HepG2 (cell line): ENCODE data around the gene SCGB1C1. TPM values are rescaled to one million over a fixed set of nuclear protein-coding genes. Genes with fewer than 3 reads are reported as not detected.

Source experiments
- ARHGAP35 ChIP-seq: sonication (generic); formaldehyde crosslinking; IDR thresholded peaks from 2 replicates; pipeline ENCODE4 v1.9.0; 2022; ENCODE audit warnings: mild to moderate bottlenecking, inconsistent platforms, moderate library complexity, missing genetic modification reagents, borderline replicate concordance
- ARNT ChIP-seq: fragments of 450-650 bp; IDR thresholded peaks from 2 replicates; pipeline ENCODE4 v1.6.1; 2017
- ETV5 ChIP-seq: IDR thresholded peaks from 2 replicates; pipeline ENCODE4 v1.6.1; 2018; ENCODE audit warnings: missing biosample characterization, missing genetic modification reagents, inconsistent platforms, borderline replicate concordance
- GATA4 ChIP-seq: sonication (generic); IDR thresholded peaks from 2 replicates; pipeline ENCODE4 v1.6.1; 2016; ENCODE audit warnings: antibody characterized with exemption, low read depth, borderline replicate concordance
- HDAC6 ChIP-seq: fragments of 200-600 bp; sonication (generic); IDR thresholded peaks from 2 replicates; pipeline ENCODE4 v1.7.0; 2017; ENCODE audit warnings: mild to moderate bottlenecking, antibody characterized with exemption, low read length, low read depth
- HNRNPK ChIP-seq: fragments of 200-400 bp; formaldehyde crosslinking; IDR thresholded peaks from 2 replicates; pipeline ENCODE4 v1.6.1; 2018; ENCODE audit warnings: low read length, low read depth, moderate library complexity, mild to moderate bottlenecking; ENCODE audit not compliant: poor library complexity, severe bottlenecking
- KLF12 ChIP-seq: sonication (generic); formaldehyde crosslinking; IDR thresholded peaks from 2 replicates; pipeline ENCODE4 v1.4.0; 2020; ENCODE audit warnings: missing genetic modification reagents, borderline replicate concordance
- KLF15 ChIP-seq: sonication (generic); formaldehyde crosslinking; IDR thresholded peaks from 2 replicates; pipeline ENCODE4 v1.8.1; 2023; ENCODE audit warnings: borderline replicate concordance, mild to moderate bottlenecking, inconsistent platforms, missing genetic modification reagents, mixed read lengths
- MBNL3 ChIP-seq: fragments of 250-450 bp; sonication (Bioruptor Pico); conservative IDR thresholded peaks from 2 replicates; pipeline ENCODE4 v1.8.0; 2022; ENCODE audit warnings: mild to moderate bottlenecking, inconsistent platforms
- NR2F6 ChIP-seq, 2 experiments: IDR thresholded peaks; 2 replicates each; pipeline ENCODE4 v1.6.1; 2016; ENCODE audit warnings: antibody characterized with exemption in 1 of 2, mild to moderate bottlenecking in 1 of 2
- RARA ChIP-seq: IDR thresholded peaks from 2 replicates; pipeline ENCODE4 v1.6.1; 2016; ENCODE audit warnings: missing genetic modification reagents, missing compliant biosample characterization
- REPIN1 ChIP-seq: sonication (generic); formaldehyde crosslinking; IDR thresholded peaks from 2 replicates; pipeline ENCODE4 v1.8.0; 2022; ENCODE audit warnings: missing genetic modification reagents, low read depth, mild to moderate bottlenecking, borderline replicate concordance
- RFXAP ChIP-seq: sonication (generic); formaldehyde crosslinking; IDR thresholded peaks from 2 replicates; pipeline ENCODE4 v1.4.0; 2020; ENCODE audit warnings: missing genetic modification reagents, borderline replicate concordance
- SETDB1 ChIP-seq: sonication (generic); formaldehyde crosslinking; IDR thresholded peaks from 2 replicates; pipeline ENCODE4 v1.5.1; 2020; ENCODE audit warnings: missing genetic modification reagents, mild to moderate bottlenecking, borderline replicate concordance
- SIN3A ChIP-seq: IDR thresholded peaks from 2 replicates; pipeline ENCODE4 v1.6.1; 2011; ENCODE audit warnings: low read depth, mild to moderate bottlenecking, control low read depth, low read length, borderline replicate concordance
- SKI ChIP-seq: fragments of 450-650 bp; IDR thresholded peaks from one replicate; pipeline ENCODE4 v1.6.1; 2018; ENCODE audit warnings: mild to moderate bottlenecking; ENCODE audit not compliant: partially characterized antibody
- SPEN ChIP-seq: sonication (generic); formaldehyde crosslinking; IDR thresholded peaks from 2 replicates; pipeline ENCODE4 v1.5.1; 2020; ENCODE audit warnings: low read depth, mild to moderate bottlenecking, missing genetic modification reagents
- SRSF1 ChIP-seq: fragments of 200-400 bp; formaldehyde crosslinking; optimal IDR thresholded peaks from 2 replicates; pipeline ENCODE3; 2017; ENCODE audit warnings: mild to moderate bottlenecking, low read depth, low read length, moderate library complexity
- TOE1 ChIP-seq: sonication (generic); formaldehyde crosslinking; IDR thresholded peaks from 2 replicates; pipeline ENCODE4 v1.4.0; 2020; ENCODE audit warnings: mild to moderate bottlenecking, missing genetic modification reagents
- ZNF230 ChIP-seq: sonication (generic); formaldehyde crosslinking; IDR thresholded peaks from 2 replicates; pipeline ENCODE4 v1.4.0; 2020; ENCODE audit warnings: mild to moderate bottlenecking, missing genetic modification reagents
- ZNF234 ChIP-seq: sonication (generic); formaldehyde crosslinking; conservative IDR thresholded peaks from 2 replicates; pipeline ENCODE4 v1.5.1; 2020; ENCODE audit warnings: mild to moderate bottlenecking, missing genetic modification reagents
- ZNF260 ChIP-seq: sonication (generic); formaldehyde crosslinking; IDR thresholded peaks from 2 replicates; pipeline ENCODE4 v1.4.0; 2020; ENCODE audit warnings: missing genetic modification reagents, low read depth, mild to moderate bottlenecking, borderline replicate concordance
- ZNF564 ChIP-seq: sonication (generic); formaldehyde crosslinking; IDR thresholded peaks from 2 replicates; pipeline ENCODE4 v1.8.1; 2023; ENCODE audit warnings: mild to moderate bottlenecking, missing genetic modification reagents
- ZNF674 ChIP-seq: sonication (generic); formaldehyde crosslinking; IDR thresholded peaks from 2 replicates; pipeline ENCODE4 v1.5.0; 2020; ENCODE audit warnings: low read depth, mild to moderate bottlenecking, missing genetic modification reagents
- ZSCAN12 ChIP-seq: sonication (generic); formaldehyde crosslinking; IDR thresholded peaks from 2 replicates; pipeline ENCODE4 v1.9.0; 2021; ENCODE audit warnings: mild to moderate bottlenecking, missing genetic modification reagents
- polyA plus RNA-seq, 8 experiments: library from polyadenylated mRNA; depleted of rRNA in 3 of 8; stranded (reverse) in 7 of 8; unstranded in 1 of 8; fragments of >200 nt; fragmentation: Illumina TruSeq in 4 of 8; extraction: Trizol in 4 of 8; gene quantifications; 2 replicates each; pipeline versions ENCODE4 v1.2.1 to v1.2.3, GENCODE V29; 2011 to 2016; ENCODE audit warnings: low read depth in 4 of 8, missing spikeins in 1 of 8, mixed read lengths in 1 of 8; ENCODE audit not compliant: insufficient read depth in 1 of 8
- total RNA-seq, 5 experiments: library from RNA; depleted of rRNA; stranded (reverse); fragments of >200 nt; fragmentation: Illumina TruSeq; extraction: Trizol; gene quantifications; 2 replicates each; pipeline ENCODE4 v1.2.3, GENCODE V29; 2016; ENCODE audit warnings: low read depth in 1 of 5
- TF ChIP-seq, protein P1 (sequence below): sonication (generic); formaldehyde crosslinking; IDR thresholded peaks from 2 replicates; pipeline ENCODE4 v1.4.0; 2020; ENCODE audit warnings: missing genetic modification reagents
- TF ChIP-seq, protein P2 (sequence below): IDR thresholded peaks from 2 replicates; pipeline ENCODE4 v1.6.1; 2016; ENCODE audit warnings: low read depth

The SCGB1C1 gene
- total and polyA plus RNA-seq, 2 of the 13 experiments (the other 11 are each of a cell fraction or from before 2014, with no cell fraction given): not detected

DNA sequence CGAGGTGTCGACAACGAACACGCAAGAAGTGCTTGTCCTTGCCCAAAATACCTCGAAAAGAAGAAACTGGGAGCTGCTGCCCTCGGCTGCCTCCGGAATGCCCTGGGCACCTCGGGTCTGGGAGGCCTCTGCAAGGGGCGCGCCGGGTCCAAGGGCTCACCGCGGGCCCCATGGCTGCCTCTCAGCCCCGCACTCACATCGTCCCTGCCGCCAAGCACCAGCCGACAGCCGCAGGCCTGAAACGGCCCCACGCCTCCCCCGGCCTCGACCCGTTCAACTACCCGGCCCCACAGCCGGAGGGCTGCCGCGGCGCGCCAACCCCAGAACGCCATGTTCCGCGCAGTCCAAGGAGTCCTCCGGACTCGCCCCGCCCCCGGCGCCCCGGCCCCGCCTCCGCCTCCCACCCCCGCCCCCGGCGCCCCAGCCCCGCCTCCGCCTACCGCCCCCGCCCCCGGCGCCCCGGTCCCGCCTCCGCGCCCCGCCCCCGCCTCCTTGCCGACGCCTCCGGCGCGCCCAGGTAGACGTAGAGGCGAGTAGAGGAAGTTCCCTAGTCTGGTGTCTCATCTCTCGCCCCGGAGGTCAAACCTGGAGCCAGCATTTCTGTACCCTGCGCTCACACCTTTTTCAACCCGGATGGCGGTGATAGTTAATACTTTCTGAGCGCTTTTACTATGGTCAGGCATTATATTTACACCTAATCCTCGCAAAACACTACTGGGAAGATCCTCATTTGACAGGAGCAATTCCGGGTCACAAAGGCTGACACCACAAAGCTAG lies 43.3 kb downstream of the SCGB1C1 start, which contains the start of gene SIRT3 (continued):
- TF ChIP-seq, protein P1, sequence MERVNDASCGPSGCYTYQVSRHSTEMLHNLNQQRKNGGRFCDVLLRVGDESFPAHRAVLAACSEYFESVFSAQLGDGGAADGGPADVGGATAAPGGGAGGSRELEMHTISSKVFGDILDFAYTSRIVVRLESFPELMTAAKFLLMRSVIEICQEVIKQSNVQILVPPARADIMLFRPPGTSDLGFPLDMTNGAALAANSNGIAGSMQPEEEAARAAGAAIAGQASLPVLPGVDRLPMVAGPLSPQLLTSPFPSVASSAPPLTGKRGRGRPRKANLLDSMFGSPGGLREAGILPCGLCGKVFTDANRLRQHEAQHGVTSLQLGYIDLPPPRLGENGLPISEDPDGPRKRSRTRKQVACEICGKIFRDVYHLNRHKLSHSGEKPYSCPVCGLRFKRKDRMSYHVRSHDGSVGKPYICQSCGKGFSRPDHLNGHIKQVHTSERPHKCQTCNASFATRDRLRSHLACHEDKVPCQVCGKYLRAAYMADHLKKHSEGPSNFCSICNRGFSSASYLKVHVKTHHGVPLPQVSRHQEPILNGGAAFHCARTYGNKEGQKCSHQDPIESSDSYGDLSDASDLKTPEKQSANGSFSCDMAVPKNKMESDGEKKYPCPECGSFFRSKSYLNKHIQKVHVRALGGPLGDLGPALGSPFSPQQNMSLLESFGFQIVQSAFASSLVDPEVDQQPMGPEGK (CRISPR knock-in tag): peak; percentile 58; the same call in 1 of the 2 replicates
- TF ChIP-seq, protein P2, sequence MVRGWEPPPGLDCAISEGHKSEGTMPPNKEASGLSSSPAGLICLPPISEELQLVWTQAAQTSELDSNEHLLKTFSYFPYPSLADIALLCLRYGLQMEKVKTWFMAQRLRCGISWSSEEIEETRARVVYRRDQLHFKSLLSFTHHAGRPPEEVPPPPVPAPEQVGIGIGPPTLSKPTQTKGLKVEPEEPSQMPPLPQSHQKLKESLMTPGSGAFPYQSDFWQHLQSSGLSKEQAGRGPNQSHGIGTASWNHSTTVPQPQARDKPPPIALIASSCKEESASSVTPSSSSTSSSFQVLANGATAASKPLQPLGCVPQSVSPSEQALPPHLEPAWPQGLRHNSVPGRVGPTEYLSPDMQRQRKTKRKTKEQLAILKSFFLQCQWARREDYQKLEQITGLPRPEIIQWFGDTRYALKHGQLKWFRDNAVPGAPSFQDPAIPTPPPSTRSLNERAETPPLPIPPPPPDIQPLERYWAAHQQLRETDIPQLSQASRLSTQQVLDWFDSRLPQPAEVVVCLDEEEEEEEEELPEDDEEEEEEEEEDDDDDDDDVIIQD: no peak
- TF ChIP-seq ARHGAP35 (CRISPR knock-in tag) (peak; percentile 24; the same call in 1 of the 2 replicates), ZNF234 (0 out of 2 replicates have a peak, but pooled peaks have one; percentile 56), REPIN1 (CRISPR knock-in tag) (peak; percentile 26; the same call in 1 of the 2 replicates), SIN3A (peak; percentile 75; the same call in 1 of the 2 replicates), SETDB1 (CRISPR knock-in tag) (no peak), TOE1 (no peak), SPEN (CRISPR knock-in tag) (peak; percentile 59), SRSF1 (peak; percentile 85), HDAC6 (no peak), RFXAP (CRISPR knock-in tag) (peak; percentile 51; the same call in 1 of the 2 replicates), GATA4 (peak; percentile 10; the same call in 1 of the 2 replicates), RARA (CRISPR knock-in tag) (peak; percentile 16; the same call in 1 of the 2 replicates), KLF15 (CRISPR knock-in tag) (no peak), ZNF230 (CRISPR knock-in tag) (peak; percentile 77), ZSCAN12 (CRISPR knock-in tag) (0 out of 2 replicates have a peak, but pooled peaks have one; percentile 36), MBNL3 (CRISPR knock-in tag) (no peak), ZNF564 (peak; percentile 71; the same call in 1 of the 2 replicates), SKI (peak; percentile 48), KLF12 (CRISPR knock-in tag) (0 out of 2 replicates have a peak, but pooled peaks have one; percentile 45), ZNF260 (no peak), ARNT (no peak), NR2F6 (IDR thresholded peaks at IDR 0.05) (no peak; the same call in 1 of the 2 replicates), NR2F6 (CRISPR knock-in tag; IDR thresholded peaks at IDR 0.05) (no peak), HNRNPK (peak; percentile 32), ZNF674 (CRISPR knock-in tag) (no peak), ETV5 (CRISPR knock-in tag) (0 out of 2 replicates have a peak, but pooled peaks have one; percentile 8)
